Activated CD8-positive, alpha-beta memory T cell treated with anti-CD3 and anti-CD28 coated beads for 48 hours (primary cell): ENCODE data around the gene INPP4B.
"Not testable (repeated sequence)": the region's sequence is repeated elsewhere in the genome, so short reads cannot be mapped to it uniquely, and the experiment has no call there.

Source experiments
- DNase-seq, 3 experiments: peaks; one replicate each; pipeline ENCODE4 v3.0.0-alpha.2; 2020; ENCODE audit warnings: low read depth in 2 of 3, low spot score in 2 of 3

Gene INPP4B

GRCh38 chr4:142549726-142550463, 296.2 kb downstream of the INPP4B start:
- DNase-seq, result no peak

- DNase-seq, result no peak
These were observed 296.9 kb downstream of the INPP4B start for GRCh38 chr4:142549248-142549647.

- no peak for DNase-seq
These were observed 297.6 kb downstream of the INPP4B start for GRCh38 chr4:142548491-142548890.

- no peak for DNase-seq
These were observed 298.1 kb downstream of the INPP4B start for GRCh38 chr4:142547974-142548373.

- no peak for DNase-seq
These were observed 301.5 kb downstream of the INPP4B start for GRCh38 chr4:142544594-142544993.

- no peak for DNase-seq
These were observed 302.1 kb downstream of the INPP4B start for GRCh38 chr4:142544039-142544438.

- DNase-seq, result no peak
These were observed 305.7 kb downstream of the INPP4B start for GRCh38 chr4:142540483-142540804.

- no peak for DNase-seq
These were observed 306.2 kb downstream of the INPP4B start for GRCh38 chr4:142539796-142540482.

- DNase-seq, result no peak
These were observed 311.1 kb downstream of the INPP4B start for GRCh38 chr4:142535009-142535408.

GRCh38 chr4:142532054-142532453, 314.0 kb downstream of the INPP4B start:
- DNase-seq, result no peak

- no peak for DNase-seq
These were observed 315.4 kb downstream of the INPP4B start for GRCh38 chr4:142530728-142531127.

- DNase-seq, result no peak
These were observed 317.7 kb downstream of the INPP4B start for GRCh38 chr4:142528433-142528832.

- DNase-seq, result no peak
These were observed 323.0 kb downstream of the INPP4B start for GRCh38 chr4:142523111-142523510.

- DNase-seq, result no peak
These were observed 326.8 kb downstream of the INPP4B start for GRCh38 chr4:142519342-142519741.

- DNase-seq, result no peak
These were observed 329.2 kb downstream of the INPP4B start for GRCh38 chr4:142516686-142517526.

- DNase-seq, result no peak
These were observed 333.9 kb downstream of the INPP4B start for GRCh38 chr4:142512161-142512560.

- DNase-seq, result no peak
These were observed 336.2 kb downstream of the INPP4B start for GRCh38 chr4:142509881-142510280.

- not testable (repeated sequence) for DNase-seq
These were observed 336.7 kb downstream of the INPP4B start for GRCh38 chr4:142509381-142509780.

- DNase-seq, result no peak
These were observed 345.1 kb downstream of the INPP4B start for GRCh38 chr4:142500966-142501365.

GRCh38 chr4:142497606-142498005, 348.5 kb downstream of the INPP4B start:
- no peak for DNase-seq

- DNase-seq, result no peak
These were observed 352.6 kb downstream of the INPP4B start for GRCh38 chr4:142493255-142494110.
